H1 (cell line): ENCODE measurements around the gene LRRC17. TPM values are rescaled to one million over a fixed set of nuclear protein-coding genes. Genes with fewer than 3 reads are reported as not detected.

Experiments
- BCL11A ChIP-seq, 2 experiments: IDR thresholded peaks; one replicate each; pipeline ENCODE4 v1.6.1; 2011; ENCODE audit warnings: low read depth in 2 of 2, low read length in 2 of 2, mild to moderate bottlenecking in 2 of 2
- EP300 ChIP-seq, 2 experiments: IDR thresholded peaks; 1 replicate in 1 of 2; 2 replicates in 1 of 2; pipeline ENCODE4 v1.6.1; 2011 to 2012; ENCODE audit warnings: low read depth in 2 of 2, low read length in 2 of 2, mild to moderate bottlenecking in 2 of 2, borderline replicate concordance in 1 of 2, inconsistent platforms in 1 of 2, moderate library complexity in 1 of 2
- GTF2F1 ChIP-seq: IDR thresholded peaks from 2 replicates; pipeline ENCODE4 v1.6.1; 2012; ENCODE audit warnings: low read depth, low read length, improper control_type of control experiment, borderline replicate concordance
- NANOG ChIP-seq: IDR thresholded peaks from 2 replicates; pipeline ENCODE4 v1.6.1; 2011; ENCODE audit warnings: low read length, low read depth, mild to moderate bottlenecking, inconsistent platforms; ENCODE audit not compliant: insufficient read depth, poor library complexity, severe bottlenecking
- SUZ12 ChIP-seq: fragments of 200-600 bp; sonication (generic); IDR thresholded peaks from 2 replicates; pipeline ENCODE4 v1.6.1; 2012; ENCODE audit warnings: mild to moderate bottlenecking, inconsistent platforms, low read length, moderate library complexity, mixed read lengths
- TAF7 ChIP-seq: optimal IDR thresholded peaks from 2 replicates; pipeline ENCODE3; 2011; ENCODE audit warnings: low read depth, mild to moderate bottlenecking, inconsistent platforms, low read length, moderate library complexity, borderline replicate concordance
- polyA plus RNA-seq, 7 experiments: library from polyadenylated mRNA; depleted of rRNA in 3 of 7; stranded (reverse) in 5 of 7; unstranded in 2 of 7; fragments of >200 nt in 5 of 7; fragments of 200-250 nt in 2 of 7; gene quantifications; 1 replicate in 5 of 7; 2 replicates in 1 of 7; 4 replicates in 1 of 7; pipeline versions ENCODE4 v1.2.1 to v1.2.3, GENCODE V29; 2011 to 2013; ENCODE audit warnings: missing spikeins in 2 of 7, mixed read lengths in 2 of 7
- total RNA-seq: library from RNA; stranded (reverse); fragmentation: NEBNext Ultra II Directional; extraction: Animal tissue kit (Norgen Biotek cat#: 25700); gene quantifications from 2 replicates; pipeline ENCODE4 v1.2.1, GENCODE V29; 2021

LRRC17 gene
- total and polyA plus RNA-seq, 2 of the 8 experiments (the other 6 are each of a cell fraction or from before 2014, with no cell fraction given) = 3.0 TPM

DNA sequence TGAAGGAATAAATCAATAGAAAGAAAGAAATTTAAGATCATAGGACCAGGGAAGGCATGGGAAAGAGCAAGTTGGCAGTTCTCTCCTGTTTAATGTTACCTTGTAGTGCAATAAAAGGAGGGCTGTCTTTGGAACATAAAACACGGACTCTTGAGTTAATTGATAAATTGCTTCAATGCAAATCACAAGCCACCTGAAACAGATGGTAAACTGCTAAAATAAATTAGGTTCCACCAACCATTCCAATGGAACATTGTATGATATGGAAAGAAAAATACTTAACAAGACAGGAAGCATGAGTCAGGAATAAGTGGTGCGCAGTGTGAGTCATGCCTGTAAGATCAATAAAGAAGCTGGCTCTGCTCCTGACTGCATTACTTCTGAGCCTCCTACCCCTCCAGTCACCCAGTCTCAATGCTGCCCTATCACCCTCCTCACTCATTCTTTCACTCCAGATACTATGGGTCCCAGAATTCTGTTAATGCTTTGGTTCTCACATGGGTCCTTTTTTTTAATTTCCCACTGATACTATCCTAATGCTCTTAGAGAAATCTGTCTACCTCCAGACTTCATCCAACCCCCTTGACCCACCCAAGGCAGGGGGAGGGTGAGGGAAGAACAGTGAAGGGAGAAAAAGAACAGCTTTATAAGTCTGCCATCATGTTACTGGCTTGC is 78.9 kb downstream of the LRRC17 start (continued):
- TF ChIP-seq SUZ12 = no peak
- no peak for TF ChIP-seq EP300 (IDR thresholded peaks at IDR 0.05; ENCODE audit: borderline replicate concordance in 1 of 2, low read depth in 2 of 2, low read length in 2 of 2)
- TF ChIP-seq BCL11A (IDR thresholded peaks at IDR 0.05; ENCODE audit: low read depth in 2 of 2, low read length in 2 of 2) = no peak
- no peak for TF ChIP-seq TAF7
- TF ChIP-seq GTF2F1 = no peak
- TF ChIP-seq NANOG = no peak
